Heart left ventricle (tissue), 13 donors: ENCODE results near the gene COMMD10.

Experiments used
- POLR2A ChIP-seq, 2 donors: fragments of 450-650 bp; IDR thresholded peaks; one replicate each; pipeline ENCODE4 v1.6.1; 2017; ENCODE audit warnings: antibody characterized with exemption in 2 of 2, mild to moderate bottlenecking in 2 of 2, moderate library complexity in 2 of 2
- TF ChIP-seq, protein P1 (sequence below), 12 donors: fragments of 200-600 bp; sonication (generic) in 4 of 12; IDR thresholded peaks; one replicate each; pipeline versions ENCODE4 v1.5.0 to v1.8.0; 2018 to 2022; ENCODE audit warnings: antibody characterized with exemption in 12 of 12, mild to moderate bottlenecking in 5 of 12
- donor health status: ischemic (EF 13 %, LVEDD 7.1; RV severe dilation, severe dysfunction).
- donor health status: DM: no; HTN: yes; CAD: no.
- donor health status: DM: no; HTN: no; CAD: no.
- donor health status: ischemic (EF 25% LVEDD 6.9; RV normal size, moderate dysfunction).
- donor health status: ischemic (EF 25% LVEDD 5.7; RV mildly dilated, moderate dysfunction).
- donor health status: ischemic (EF 35%, LVEDD 5.7; RV mildly dilated, moderate dysfunction).
- donor health status: nonischemic (EF 11% LVEDD 7.7; RV severe dilation, severe dysfunction).
- donor health status: DM: yes; HTN: yes; CAD: no.
- donor health status: PGD.
- donor health status: ischemic (EF 29% LVEDD 5.4; RV normal size, mild dysfunction).
- donor health status: nonischemic (EF 23%, LVEDD 6.1; RV moderate dilation, normal function).

DNA sequence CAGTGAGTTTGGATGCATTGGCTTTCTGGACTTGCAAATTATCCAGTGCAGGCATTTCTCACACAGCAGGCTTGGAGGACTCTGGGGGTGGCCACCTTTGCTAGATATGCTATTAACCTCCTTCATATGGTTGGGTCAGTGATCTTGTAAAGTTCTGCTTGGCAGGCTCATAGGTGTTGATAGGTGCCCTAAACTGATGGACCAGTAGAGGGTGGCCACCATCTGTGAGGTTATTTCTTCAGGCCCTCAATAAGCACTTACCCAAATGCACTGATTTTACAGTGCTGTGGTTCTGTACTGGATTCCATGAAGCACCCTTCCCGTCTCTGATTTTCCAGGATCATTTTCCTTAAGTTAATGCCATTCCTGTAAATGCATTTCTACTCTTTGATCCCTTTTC is 216.3 kb downstream of the COMMD10 start:
- TF ChIP-seq, protein P1, sequence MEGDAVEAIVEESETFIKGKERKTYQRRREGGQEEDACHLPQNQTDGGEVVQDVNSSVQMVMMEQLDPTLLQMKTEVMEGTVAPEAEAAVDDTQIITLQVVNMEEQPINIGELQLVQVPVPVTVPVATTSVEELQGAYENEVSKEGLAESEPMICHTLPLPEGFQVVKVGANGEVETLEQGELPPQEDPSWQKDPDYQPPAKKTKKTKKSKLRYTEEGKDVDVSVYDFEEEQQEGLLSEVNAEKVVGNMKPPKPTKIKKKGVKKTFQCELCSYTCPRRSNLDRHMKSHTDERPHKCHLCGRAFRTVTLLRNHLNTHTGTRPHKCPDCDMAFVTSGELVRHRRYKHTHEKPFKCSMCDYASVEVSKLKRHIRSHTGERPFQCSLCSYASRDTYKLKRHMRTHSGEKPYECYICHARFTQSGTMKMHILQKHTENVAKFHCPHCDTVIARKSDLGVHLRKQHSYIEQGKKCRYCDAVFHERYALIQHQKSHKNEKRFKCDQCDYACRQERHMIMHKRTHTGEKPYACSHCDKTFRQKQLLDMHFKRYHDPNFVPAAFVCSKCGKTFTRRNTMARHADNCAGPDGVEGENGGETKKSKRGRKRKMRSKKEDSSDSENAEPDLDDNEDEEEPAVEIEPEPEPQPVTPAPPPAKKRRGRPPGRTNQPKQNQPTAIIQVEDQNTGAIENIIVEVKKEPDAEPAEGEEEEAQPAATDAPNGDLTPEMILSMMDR (IDR thresholded peaks at IDR 0.05): no peak
- TF ChIP-seq POLR2A (IDR thresholded peaks at IDR 0.05): no peak
